Caco-2 (cell line): Measurements from ENCODE around the gene AUTS2. TPM values are rescaled to one million over a fixed set of nuclear protein-coding genes. Genes with fewer than 3 reads are reported as not detected.
"Not testable (repeated sequence)": the region's sequence is repeated elsewhere in the genome, so short reads cannot be mapped to it uniquely, and the experiment has no call there.

Experiments
- BruUV-seq: library from RNA; stranded (reverse); fragments of 400-500 nt; replicated peaks from 2 replicates; lab custom pipeline; 2021; lab: Mats Ljungman, UMichigan
- CTCF ChIA-PET: fragments of 300-600 bp; sonication (Branson Sonifier 250); formaldehyde crosslinking; loops from one replicate; lab custom pipeline; 2022; ENCODE audit warnings: antibody characterized with exemption; lab: Charles Lee
- POLR2A ChIA-PET: fragments of 300-600 bp; sonication (Branson Sonifier 250); formaldehyde crosslinking; loops from one replicate; lab custom pipeline; 2022; ENCODE audit warnings: antibody characterized with exemption; lab: Charles Lee
- DNase-seq, 2 experiments: peaks; one replicate each; pipeline versions ENCODE4 v3.0.0 to v3.0.0-alpha.2; 2020 to 2022
- H3K27me3 ChIP-seq: replicated peaks from 2 replicates; pipeline ENCODE4 v1.6.0; 2011; ENCODE audit warnings: low read length; ENCODE audit not compliant: control insufficient read depth, insufficient read depth
- H3K36me3 ChIP-seq: 2 replicates; pipeline ENCODE4 v1.5.1; 2011; ENCODE audit warnings: low read length; ENCODE audit not compliant: control insufficient read depth, insufficient read depth
- H3K4me1 ChIP-seq: fragments of 250-450 bp; sonication (Bioruptor Pico); 2 replicates; pipeline ENCODE4 v1.5.1; 2020; ENCODE audit warnings: mild to moderate bottlenecking
- H3K4me3 ChIP-seq: 2 replicates; pipeline ENCODE4 v1.5.1; 2011; ENCODE audit warnings: low read depth, mild to moderate bottlenecking, control low read depth, low read length
- H3K9me3 ChIP-seq: fragments of 250-450 bp; sonication (Bioruptor Pico); 2 replicates; pipeline ENCODE4 v1.5.1; 2020; ENCODE audit warnings: mild to moderate bottlenecking, moderate library complexity
- H3K27ac Mint-ChIP-seq: one replicate; pipeline ENCODE4 v1.8.0; 2022; ENCODE audit warnings: mixed read lengths; ENCODE audit not compliant: unreplicated experiment
- H3K27me3 Mint-ChIP-seq: one replicate; pipeline ENCODE4 v1.8.0; 2022; ENCODE audit warnings: mixed read lengths; ENCODE audit not compliant: insufficient read depth, unreplicated experiment
- H3K36me3 Mint-ChIP-seq: one replicate; pipeline ENCODE4 v1.8.0; 2022; ENCODE audit warnings: mild to moderate bottlenecking, mixed read lengths; ENCODE audit not compliant: insufficient read depth, unreplicated experiment
- H3K4me1 Mint-ChIP-seq: one replicate; pipeline ENCODE4 v1.8.0; 2022; ENCODE audit warnings: low read depth, mixed read lengths; ENCODE audit not compliant: unreplicated experiment
- H3K4me3 Mint-ChIP-seq: one replicate; pipeline ENCODE4 v1.8.0; 2022; ENCODE audit warnings: mild to moderate bottlenecking, moderate library complexity, mixed read lengths; ENCODE audit not compliant: unreplicated experiment
- H3K9me3 Mint-ChIP-seq: one replicate; pipeline ENCODE4 v1.8.0; 2022; ENCODE audit warnings: mixed read lengths; ENCODE audit not compliant: unreplicated experiment
- CTCF ChIP-seq, 2 experiments: fragments of 200-600 bp in 1 of 2; IDR thresholded peaks; 1 replicate in 1 of 2; 2 replicates in 1 of 2; pipeline versions ENCODE4 v1.5.1 to v1.8.0; 2011 to 2022; ENCODE audit warnings: antibody characterized with exemption in 1 of 2, control low read depth in 1 of 2, inconsistent platforms in 1 of 2, low read depth in 1 of 2, low read length in 1 of 2, mild to moderate bottlenecking in 1 of 2, moderate library complexity in 1 of 2; ENCODE audit not compliant: insufficient read depth in 1 of 2, severe bottlenecking in 1 of 2, unreplicated experiment in 1 of 2
- intact Hi-C: fragments of 100-400 bp; cut with micrococcal nuclease; formaldehyde crosslinking; loops from one replicate; pipeline ENCODE4 v1.10.0; 2022; ENCODE audit not compliant: unreplicated experiment
- total RNA-seq: library from RNA; stranded (reverse); gene quantifications from 2 replicates; pipeline ENCODE4 v1.2.3, GENCODE V29; 2022

The AUTS2 gene
- total RNA-seq, 1 experiment from 2014 or later: 37.1 TPM

- ChIA-PET POLR2A (no interaction called here), CTCF (no interaction called here)
- no TSS peak for BruUV-seq
- H3K36me3 Mint-ChIP-seq: no peaks in the 10 kb centered on the region
- Histone ChIP-seq H3K4me1 (peaks cover 15% of the 10 kb centered on the region), H3K4me3 (no peak overlapping the region), H3K27me3 (0 out of 2 replicates have a peak, but pooled peaks cover 3% of the 10 kb centered on the region), H3K9me3 (no peaks in the 10 kb centered on the region), H3K36me3 (no peaks in the 10 kb centered on the region)
- intact Hi-C loops: no loop called here
- peaks cover 3% of the 10 kb centered on the region for H3K27me3 Mint-ChIP-seq
- TF ChIP-seq CTCF (IDR thresholded peaks at IDR 0.05; ENCODE audit: insufficient read depth in 1 of 2, low read depth in 1 of 2, low read length in 1 of 2, severe bottlenecking in 1 of 2, unreplicated experiment in 1 of 2): no peak
- no peak overlapping the region for H3K27ac Mint-ChIP-seq
- DNase-seq: no peak
- H3K9me3 Mint-ChIP-seq: no peaks in the 10 kb centered on the region
- H3K4me3 Mint-ChIP-seq: no peak overlapping the region
- H3K4me1 Mint-ChIP-seq: peaks cover 14% of the 10 kb centered on the region
Measured at GRCh38 chr7:70592171-70592570, 993.9 kb downstream of the AUTS2 start.

GRCh38 chr7:70594170-70594569 is 995.9 kb downstream of the AUTS2 start:
- peaks cover 7% of the 10 kb centered on the region for H3K4me1 Mint-ChIP-seq

GRCh38 chr7:70594885-70595284 is 996.6 kb downstream of the AUTS2 start:
- CTCF ChIA-PET, POLR2A ChIA-PET, H3K4me3 Mint-ChIP-seq: not testable (repeated sequence)

More at GRCh38 chr7:70594170-70594569, 995.9 kb downstream of the AUTS2 start:
- no peak for TF ChIP-seq CTCF (IDR thresholded peaks at IDR 0.05; ENCODE audit: insufficient read depth in 1 of 2, low read depth in 1 of 2, low read length in 1 of 2, severe bottlenecking in 1 of 2, unreplicated experiment in 1 of 2)
- Histone ChIP-seq H3K27me3 (0 out of 2 replicates have a peak, but pooled peaks cover 3% of the 10 kb centered on the region), H3K9me3 (no peaks in the 10 kb centered on the region), H3K4me3 (no peak overlapping the region), H3K36me3 (no peaks in the 10 kb centered on the region), H3K4me1 (0 out of 2 replicates have a peak, but pooled peaks cover 5% of the 10 kb centered on the region)
- ChIA-PET POLR2A (no interaction called here), CTCF (no interaction called here)
- intact Hi-C loops: no loop called here
- Mint-ChIP-seq H3K36me3 (no peaks in the 10 kb centered on the region), H3K27ac (no peak overlapping the region), H3K9me3 (no peaks in the 10 kb centered on the region), H3K4me3 (no peak overlapping the region), H3K27me3 (peaks cover 10% of the 10 kb centered on the region)
- no TSS peak for BruUV-seq
- no peak for DNase-seq

More at GRCh38 chr7:70594885-70595284, 996.6 kb downstream of the AUTS2 start:
- H3K4me3 ChIP-seq, H3K4me1 ChIP-seq, DNase-seq, intact Hi-C loops, H3K36me3 Mint-ChIP-seq, BruUV-seq, H3K36me3 ChIP-seq, H3K27me3 ChIP-seq, H3K9me3 Mint-ChIP-seq, H3K9me3 ChIP-seq, H3K27ac Mint-ChIP-seq: not testable (repeated sequence)
- H3K27me3 Mint-ChIP-seq: peaks cover 10% of the 10 kb centered on the region
- peaks cover 12% of the 10 kb centered on the region for H3K4me1 Mint-ChIP-seq
